GM19193 (cell line): Measurements from ENCODE around the gene GCN1.

Experiments
- POLR2A ChIP-seq: IDR thresholded peaks from 4 replicates; pipeline ENCODE4 v1.6.1; 2011; ENCODE audit not compliant: insufficient read depth, insufficient read length; ENCODE audit errors: extremely low read depth

GCN1 gene, protein sequence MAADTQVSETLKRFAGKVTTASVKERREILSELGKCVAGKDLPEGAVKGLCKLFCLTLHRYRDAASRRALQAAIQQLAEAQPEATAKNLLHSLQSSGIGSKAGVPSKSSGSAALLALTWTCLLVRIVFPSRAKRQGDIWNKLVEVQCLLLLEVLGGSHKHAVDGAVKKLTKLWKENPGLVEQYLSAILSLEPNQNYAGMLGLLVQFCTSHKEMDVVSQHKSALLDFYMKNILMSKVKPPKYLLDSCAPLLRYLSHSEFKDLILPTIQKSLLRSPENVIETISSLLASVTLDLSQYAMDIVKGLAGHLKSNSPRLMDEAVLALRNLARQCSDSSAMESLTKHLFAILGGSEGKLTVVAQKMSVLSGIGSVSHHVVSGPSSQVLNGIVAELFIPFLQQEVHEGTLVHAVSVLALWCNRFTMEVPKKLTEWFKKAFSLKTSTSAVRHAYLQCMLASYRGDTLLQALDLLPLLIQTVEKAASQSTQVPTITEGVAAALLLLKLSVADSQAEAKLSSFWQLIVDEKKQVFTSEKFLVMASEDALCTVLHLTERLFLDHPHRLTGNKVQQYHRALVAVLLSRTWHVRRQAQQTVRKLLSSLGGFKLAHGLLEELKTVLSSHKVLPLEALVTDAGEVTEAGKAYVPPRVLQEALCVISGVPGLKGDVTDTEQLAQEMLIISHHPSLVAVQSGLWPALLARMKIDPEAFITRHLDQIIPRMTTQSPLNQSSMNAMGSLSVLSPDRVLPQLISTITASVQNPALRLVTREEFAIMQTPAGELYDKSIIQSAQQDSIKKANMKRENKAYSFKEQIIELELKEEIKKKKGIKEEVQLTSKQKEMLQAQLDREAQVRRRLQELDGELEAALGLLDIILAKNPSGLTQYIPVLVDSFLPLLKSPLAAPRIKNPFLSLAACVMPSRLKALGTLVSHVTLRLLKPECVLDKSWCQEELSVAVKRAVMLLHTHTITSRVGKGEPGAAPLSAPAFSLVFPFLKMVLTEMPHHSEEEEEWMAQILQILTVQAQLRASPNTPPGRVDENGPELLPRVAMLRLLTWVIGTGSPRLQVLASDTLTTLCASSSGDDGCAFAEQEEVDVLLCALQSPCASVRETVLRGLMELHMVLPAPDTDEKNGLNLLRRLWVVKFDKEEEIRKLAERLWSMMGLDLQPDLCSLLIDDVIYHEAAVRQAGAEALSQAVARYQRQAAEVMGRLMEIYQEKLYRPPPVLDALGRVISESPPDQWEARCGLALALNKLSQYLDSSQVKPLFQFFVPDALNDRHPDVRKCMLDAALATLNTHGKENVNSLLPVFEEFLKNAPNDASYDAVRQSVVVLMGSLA (N-terminal part only)

DNA sequence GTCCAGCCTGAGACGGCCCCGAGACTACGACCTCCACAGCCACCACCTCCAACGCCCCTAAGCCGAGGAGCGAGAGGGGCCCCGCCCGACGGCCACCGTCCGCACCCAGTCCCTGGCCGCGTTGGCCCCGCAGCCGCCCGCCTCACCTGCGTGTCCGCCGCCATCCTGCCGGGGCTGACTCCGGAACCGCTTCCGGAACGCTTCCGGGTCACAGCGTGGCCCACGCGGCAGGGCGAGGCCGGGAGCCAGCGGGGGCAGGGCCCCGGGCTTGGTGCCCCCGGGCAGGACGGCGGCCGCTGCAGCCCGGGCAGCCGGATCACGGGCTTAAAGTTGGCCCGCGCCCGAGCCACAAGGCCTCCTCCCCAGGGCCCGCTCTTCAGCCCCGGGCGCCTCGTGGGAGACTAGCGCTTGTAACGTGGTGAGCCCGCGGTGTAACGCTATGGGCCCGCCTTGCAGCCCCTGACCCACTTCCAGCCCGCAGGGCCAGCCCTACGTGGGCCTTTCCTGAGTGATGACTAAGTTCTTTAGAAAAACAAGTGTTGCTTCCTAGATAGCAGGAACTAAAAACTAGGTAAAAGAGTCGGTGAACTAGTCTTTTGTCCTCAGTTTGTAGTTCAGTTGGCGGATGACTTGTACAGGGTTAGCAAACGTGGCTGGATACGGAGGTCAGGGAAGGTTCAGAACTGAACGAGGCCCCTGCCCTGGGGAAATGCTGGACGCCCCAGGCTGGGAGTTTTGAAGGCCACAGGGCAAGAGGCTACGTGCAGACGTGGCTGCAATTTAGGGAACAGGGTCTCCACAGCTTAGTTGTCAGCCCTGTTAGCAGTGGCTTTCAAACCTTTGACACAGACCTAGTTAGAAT lies at the start of gene GCN1:
TSS of gene GCN1 (minus strand) at position 182 of the 862 bp plus-strand sequence. CDS start at position 164, 18 bp downstream.
- peak; percentile 96 for TF ChIP-seq POLR2A

- no peak for TF ChIP-seq POLR2A
Measured at GRCh38 chr12:120242971-120243699, 48.6 kb upstream of the GCN1 start.

- no peak for TF ChIP-seq POLR2A
Measured at GRCh38 chr12:120242275-120242799, 47.8 kb upstream of the GCN1 start.

- no peak for TF ChIP-seq POLR2A
Measured at GRCh38 chr12:120241561-120242274, 47.2 kb upstream of the GCN1 start.

GRCh38 chr12:120240495-120240833 lies 45.9 kb upstream of the GCN1 start:
- no peak for TF ChIP-seq POLR2A

GRCh38 chr12:120239776-120240494 lies 45.4 kb upstream of the GCN1 start:
- TF ChIP-seq POLR2A: no peak

- no peak for TF ChIP-seq POLR2A
Measured at GRCh38 chr12:120238839-120239445, 44.4 kb upstream of the GCN1 start.

DNA sequence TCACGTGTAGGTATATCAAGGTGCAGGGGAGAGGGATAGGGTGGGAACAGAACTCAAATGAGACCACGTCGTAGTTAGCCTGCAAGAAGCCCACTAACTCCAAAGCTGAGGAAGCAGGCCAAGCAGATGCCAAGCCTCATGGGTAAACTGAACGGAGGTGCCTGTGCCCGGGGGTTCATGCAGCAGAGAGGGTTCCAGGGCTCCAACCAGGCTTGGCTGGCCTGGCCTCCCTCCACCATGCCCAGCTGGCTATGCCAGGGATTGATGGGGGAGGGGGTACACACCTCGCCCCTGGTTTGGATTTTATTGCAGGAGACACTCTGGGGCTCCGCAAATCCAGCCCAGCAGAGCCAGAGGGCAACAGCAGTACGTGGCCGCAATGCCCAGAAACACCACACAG lies 43.7 kb upstream of the GCN1 start:
- TF ChIP-seq POLR2A: no peak

DNA sequence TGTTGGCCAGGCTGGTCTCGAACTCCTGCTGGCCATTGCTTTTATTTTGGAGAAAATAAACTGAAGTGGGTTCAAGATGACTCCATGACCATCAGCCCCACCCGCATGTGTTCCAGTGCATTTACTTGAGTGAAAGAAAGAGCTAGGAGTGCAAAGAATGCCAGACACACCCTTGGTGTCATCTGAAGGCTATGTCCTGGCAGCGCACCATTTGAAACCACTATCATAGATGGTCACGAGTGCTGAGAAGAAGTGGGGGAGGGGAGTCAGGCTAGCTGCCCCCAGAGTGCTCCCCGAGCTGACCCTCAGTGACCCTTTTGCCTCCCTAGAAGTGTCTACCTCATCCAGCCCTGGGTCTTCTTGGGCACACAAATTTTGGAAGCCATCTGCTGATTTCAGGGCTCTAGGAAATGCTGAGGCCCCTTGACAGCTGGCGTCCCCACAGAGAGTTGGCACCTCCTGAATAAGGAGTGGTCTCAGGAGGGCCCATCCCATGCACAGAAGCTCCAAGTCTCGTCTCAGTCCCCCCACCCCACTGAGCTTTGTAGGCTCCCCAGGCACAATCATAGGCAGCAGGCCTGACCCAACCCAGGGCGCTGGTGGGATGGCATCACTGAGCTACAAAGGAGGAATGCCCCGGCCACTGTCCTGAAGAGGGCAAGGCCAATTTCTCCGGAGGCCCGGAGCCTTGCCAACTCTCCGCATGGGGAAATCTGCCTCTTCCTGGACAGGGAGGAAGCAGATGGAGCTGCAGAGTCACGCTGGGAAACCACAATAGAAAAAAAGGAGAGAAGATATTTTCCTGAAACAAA lies 43.1 kb upstream of the GCN1 start:
- TF ChIP-seq POLR2A: no peak

DNA sequence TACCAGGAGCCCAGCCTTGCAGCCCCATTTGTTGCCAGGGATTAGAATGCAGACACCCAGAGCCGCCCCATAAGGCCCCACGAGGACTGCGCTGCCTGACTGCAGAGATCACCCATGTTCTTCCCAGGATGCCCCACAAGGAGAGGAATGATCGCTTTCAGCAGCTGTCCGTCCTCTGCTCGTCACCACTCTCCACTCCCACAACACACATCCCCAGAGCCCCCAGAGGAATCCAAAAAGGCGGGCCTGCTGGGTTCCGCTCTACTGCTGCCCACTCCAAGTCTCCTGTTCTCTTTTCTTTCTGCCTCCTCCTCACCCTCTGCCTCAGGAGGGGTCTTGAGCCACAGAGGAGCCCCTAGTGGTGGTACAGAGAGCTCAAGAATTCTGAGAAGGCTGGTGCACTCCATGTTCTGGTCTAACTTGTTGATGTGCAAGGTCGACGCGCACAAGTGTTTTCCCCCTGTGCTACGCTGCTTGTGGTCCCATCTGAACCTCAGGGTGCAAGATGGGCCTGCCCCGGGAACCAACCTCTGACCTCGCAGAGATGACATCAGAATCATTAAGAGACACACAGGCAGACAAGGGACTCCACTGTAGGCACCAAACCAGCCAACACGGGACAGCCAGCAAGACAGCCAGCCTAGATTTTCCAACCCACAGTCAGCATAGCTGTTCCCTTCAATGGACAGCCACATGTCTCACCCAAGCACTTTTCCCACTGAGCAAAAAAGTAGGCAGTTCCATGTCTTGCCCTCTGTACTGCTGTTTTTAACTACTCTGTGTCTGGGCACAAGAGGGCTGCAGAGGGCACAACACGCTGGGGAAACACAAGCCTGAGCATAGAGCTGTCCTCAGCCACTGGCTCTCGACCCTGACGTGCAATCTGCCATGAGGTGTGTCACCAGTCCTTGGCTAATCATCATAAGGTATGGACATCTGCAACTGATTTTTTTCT lies 41.1 kb upstream of the GCN1 start:
- no peak for TF ChIP-seq POLR2A
